Measurements from ENCODE around the gene RPS6KC1.

RPS6KC1 gene

GRCh38 chr1:213119794-213120193 lies 68.8 kb downstream of the RPS6KC1 start:
- Histone ChIP-seq H3F3A (ENCODE audit: insufficient read depth, low read length) (no peaks in the 10 kb centered on the region), H3K36me3 (ENCODE audit: insufficient read depth, low read length) (no peaks in the 10 kb centered on the region), H3K27ac (ENCODE audit: low read depth, low read length, poor library complexity, severe bottlenecking) (no peak overlapping the region), H3K4me1 (ENCODE audit: insufficient read depth, low read length, severe bottlenecking) (no peaks in the 10 kb centered on the region), H2AFZ (ENCODE audit: low read length) (no peak overlapping the region), H3K9ac (ENCODE audit: low read length) (no peak overlapping the region), H4K20me1 (ENCODE audit: insufficient read depth, low read length) (no peaks in the 10 kb centered on the region), H3K9me3 (ENCODE audit: low read length) (no peaks in the 10 kb centered on the region), H3K27me3 (ENCODE audit: insufficient read depth, low read length) (no peaks in the 10 kb centered on the region), H3K79me2 (ENCODE audit: insufficient read depth, low read length) (no peaks in the 10 kb centered on the region), H3K4me3 (ENCODE audit: low read depth, low read length, poor library complexity, severe bottlenecking) (no peak overlapping the region), H3K4me2 (ENCODE audit: low read length) (no peak overlapping the region), H3K9me2 (ENCODE audit: low read depth, low read length) (no peaks in the 10 kb centered on the region)
- TF ChIP-seq EZH2 (IDR thresholded peaks at IDR 0.05; ENCODE audit: borderline replicate concordance, low read length) (no peak), CTCF (IDR thresholded peaks at IDR 0.05; ENCODE audit: low read length) (no peak)

GRCh38 chr1:213120386-213120785 lies 69.3 kb downstream of the RPS6KC1 start:
- TF ChIP-seq CTCF (IDR thresholded peaks at IDR 0.05; ENCODE audit: low read length) (no peak), EZH2 (IDR thresholded peaks at IDR 0.05; ENCODE audit: borderline replicate concordance, low read length) (no peak)

GRCh38 chr1:213120961-213121360 lies 69.9 kb downstream of the RPS6KC1 start:
- Histone ChIP-seq H3K4me2 (ENCODE audit: low read length) (no peak overlapping the region), H3K9me3 (ENCODE audit: low read length) (no peaks in the 10 kb centered on the region), H2AFZ (ENCODE audit: low read length) (no peak overlapping the region), H3K27me3 (ENCODE audit: insufficient read depth, low read length) (no peaks in the 10 kb centered on the region), H3K27ac (ENCODE audit: low read depth, low read length, poor library complexity, severe bottlenecking) (no peak overlapping the region), H3F3A (ENCODE audit: insufficient read depth, low read length) (no peaks in the 10 kb centered on the region), H3K4me3 (ENCODE audit: low read depth, low read length, poor library complexity, severe bottlenecking) (no peak overlapping the region), H3K79me2 (ENCODE audit: insufficient read depth, low read length) (no peaks in the 10 kb centered on the region), H3K9ac (ENCODE audit: low read length) (no peak overlapping the region), H3K9me2 (ENCODE audit: low read depth, low read length) (no peaks in the 10 kb centered on the region), H4K20me1 (ENCODE audit: insufficient read depth, low read length) (no peaks in the 10 kb centered on the region), H3K4me1 (ENCODE audit: insufficient read depth, low read length, severe bottlenecking) (no peaks in the 10 kb centered on the region), H3K36me3 (ENCODE audit: insufficient read depth, low read length) (no peaks in the 10 kb centered on the region)
- TF ChIP-seq CTCF (IDR thresholded peaks at IDR 0.05; ENCODE audit: low read length) (no peak), EZH2 (IDR thresholded peaks at IDR 0.05; ENCODE audit: borderline replicate concordance, low read length) (no peak)

More at GRCh38 chr1:213120386-213120785, 69.3 kb downstream of the RPS6KC1 start:
- Histone ChIP-seq H3K27me3 (ENCODE audit: insufficient read depth, low read length) (no peaks in the 10 kb centered on the region), H3K4me1 (ENCODE audit: insufficient read depth, low read length, severe bottlenecking) (no peaks in the 10 kb centered on the region), H3K36me3 (ENCODE audit: insufficient read depth, low read length) (no peaks in the 10 kb centered on the region), H3K27ac (ENCODE audit: low read depth, low read length, poor library complexity, severe bottlenecking) (no peak overlapping the region), H2AFZ (ENCODE audit: low read length) (no peak overlapping the region), H3K79me2 (ENCODE audit: insufficient read depth, low read length) (no peaks in the 10 kb centered on the region), H3K4me3 (ENCODE audit: low read depth, low read length, poor library complexity, severe bottlenecking) (no peak overlapping the region), H3K9me2 (ENCODE audit: low read depth, low read length) (no peaks in the 10 kb centered on the region), H4K20me1 (ENCODE audit: insufficient read depth, low read length) (no peaks in the 10 kb centered on the region), H3K4me2 (ENCODE audit: low read length) (no peak overlapping the region), H3K9me3 (ENCODE audit: low read length) (no peaks in the 10 kb centered on the region), H3F3A (ENCODE audit: insufficient read depth, low read length) (no peaks in the 10 kb centered on the region), H3K9ac (ENCODE audit: low read length) (no peak overlapping the region)

Measured in OCI-LY1 (cell line).